Measurements from ENCODE around the gene PEX13.
"Not testable (repeated sequence)": the region's sequence is repeated elsewhere in the genome, so short reads cannot be mapped to it uniquely, and the experiment has no call there.

- not testable (repeated sequence) for TF ChIP-seq CTCF (IDR thresholded peaks at IDR 0.05; ENCODE audit: insufficient read depth, low read depth, low read length); EZH2 (IDR thresholded peaks at IDR 0.05; ENCODE audit: insufficient read depth, low read length)
Measured at GRCh38 chr2:61012303-61012702, 5.2 kb upstream of the PEX13 start.
